Endothelial cell (in vitro differentiated cells): Measurements from ENCODE around the gene DCXR. TPM values are rescaled to one million over a fixed set of nuclear protein-coding genes. Genes with fewer than 3 reads are reported as not detected.

Source experiments
- DNase-seq: peaks from one replicate; pipeline ENCODE4 v3.0.0; 2021; ENCODE audit warnings: low spot score
- H3K27ac Mint-ChIP-seq: one replicate; pipeline ENCODE4 v1.8.0; 2021; ENCODE audit warnings: mixed read lengths, inconsistent platforms; ENCODE audit not compliant: unreplicated experiment
- H3K27me3 Mint-ChIP-seq: one replicate; pipeline ENCODE4 v1.8.0; 2021; ENCODE audit warnings: mild to moderate bottlenecking, moderate library complexity, mixed read lengths, inconsistent platforms; ENCODE audit not compliant: unreplicated experiment
- H3K36me3 Mint-ChIP-seq: one replicate; pipeline ENCODE4 v1.8.0; 2021; ENCODE audit warnings: mild to moderate bottlenecking, low read depth, mixed read lengths, inconsistent platforms; ENCODE audit not compliant: unreplicated experiment
- H3K4me1 Mint-ChIP-seq: one replicate; pipeline ENCODE4 v1.8.0; 2021; ENCODE audit warnings: mild to moderate bottlenecking, mixed read lengths, inconsistent platforms; ENCODE audit not compliant: unreplicated experiment
- H3K4me3 Mint-ChIP-seq: one replicate; pipeline ENCODE4 v1.8.0; 2021; ENCODE audit warnings: mild to moderate bottlenecking, mixed read lengths, inconsistent platforms; ENCODE audit not compliant: unreplicated experiment
- H3K9me3 Mint-ChIP-seq: one replicate; pipeline ENCODE4 v1.8.0; 2021; ENCODE audit warnings: mixed read lengths, inconsistent platforms; ENCODE audit not compliant: unreplicated experiment
- CTCF ChIP-seq: fragments of 200-600 bp; sonication (generic); IDR thresholded peaks from one replicate; pipeline ENCODE4 v1.5.0; 2021; ENCODE audit warnings: antibody characterized with exemption; ENCODE audit not compliant: unreplicated experiment
- total RNA-seq: library from RNA; stranded (reverse); fragmentation: NEBNext Ultra II Directional; extraction: Animal tissue kit (Norgen Biotek cat#: 25700); gene quantifications from one replicate; pipeline ENCODE4 v1.2.1, GENCODE V29; 2021; ENCODE audit not compliant: unreplicated experiment

Gene DCXR
- total RNA-seq, 1 donor from 2014 or later = 30.8 TPM

- Mint-ChIP-seq H3K4me1 (peaks cover 3% of the 10 kb centered on the region), H3K4me3 (no peak overlapping the region), H3K27ac (no peak overlapping the region), H3K27me3 (peaks cover 5% of the 10 kb centered on the region), H3K9me3 (no peaks in the 10 kb centered on the region), H3K36me3 (peaks cover 4% of the 10 kb centered on the region)
- no peak for TF ChIP-seq CTCF
- DNase-seq = no peak
Measured at GRCh38 chr17:81991684-81992305, 45.7 kb downstream of the DCXR start.

GRCh38 chr17:81990836-81991683, 46.4 kb downstream of the DCXR start:
- H3K27me3 Mint-ChIP-seq = peaks cover 5% of the 10 kb centered on the region

GRCh38 chr17:81987161-81987770, 50.2 kb downstream of the DCXR start:
- H3K27me3 Mint-ChIP-seq = peaks cover 5% of the 10 kb centered on the region
- H3K4me1 Mint-ChIP-seq = peaks cover 3% of the 10 kb centered on the region
- H3K36me3 Mint-ChIP-seq = peaks cover 9% of the 10 kb centered on the region
- no peak for TF ChIP-seq CTCF
- no peak overlapping the region for H3K27ac Mint-ChIP-seq
- no peaks in the 10 kb centered on the region for H3K9me3 Mint-ChIP-seq
- H3K4me3 Mint-ChIP-seq = no peak overlapping the region
- no peak for DNase-seq

More at GRCh38 chr17:81990836-81991683, 46.4 kb downstream of the DCXR start:
- no peak for DNase-seq
- Mint-ChIP-seq H3K27ac (no peak overlapping the region), H3K9me3 (no peaks in the 10 kb centered on the region), H3K36me3 (peaks cover 4% of the 10 kb centered on the region), H3K4me1 (peaks cover 3% of the 10 kb centered on the region), H3K4me3 (peak overlapping the region; percentile 83)
- TF ChIP-seq CTCF = no peak

- Mint-ChIP-seq H3K9me3 (no peaks in the 10 kb centered on the region), H3K36me3 (peaks cover 9% of the 10 kb centered on the region), H3K4me3 (no peak overlapping the region), H3K27ac (no peak overlapping the region), H3K4me1 (peaks cover 3% of the 10 kb centered on the region), H3K27me3 (peaks cover 5% of the 10 kb centered on the region)
- TF ChIP-seq CTCF = no peak
- DNase-seq = no peak
Measured at GRCh38 chr17:81986606-81987005, 50.9 kb downstream of the DCXR start.

Other genes starting within 250 kb of the DCXR start
- gene GCGR, start 233.5 kb downstream of the DCXR start, total RNA-seq = not detected
- gene MCRIP1, start 204.4 kb downstream of the DCXR start, total RNA-seq = 190 TPM
- not detected for gene PPP1R27, start 202.6 kb downstream of the DCXR start, total RNA-seq
- 678 TPM for gene P4HB, start 177.2 kb downstream of the DCXR start, total RNA-seq
- gene ARHGDIA, start 166.4 kb downstream of the DCXR start, total RNA-seq = 443 TPM
- gene ALYREF, start 146.1 kb downstream of the DCXR start, total RNA-seq = 127 TPM
- gene ANAPC11, start 146.0 kb downstream of the DCXR start, total RNA-seq = 121 TPM
- 0.56 TPM for gene NPB, start 135.5 kb downstream of the DCXR start, total RNA-seq
- 26.8 TPM for gene PCYT2, start 126.3 kb downstream of the DCXR start, total RNA-seq
- gene SIRT7, start 119.5 kb downstream of the DCXR start, total RNA-seq = 14.4 TPM
- 23.6 TPM for gene MAFG, start 110.0 kb downstream of the DCXR start, total RNA-seq
- gene PYCR1, start 100.4 kb downstream of the DCXR start, total RNA-seq = 24.4 TPM
- gene MYADML2, start 90.5 kb downstream of the DCXR start, total RNA-seq = not detected
- not detected for gene NOTUM, start 76.5 kb downstream of the DCXR start, total RNA-seq
- gene ASPSCR1, start 60.1 kb downstream of the DCXR start, total RNA-seq = 25.6 TPM
- 42.9 TPM for gene CENPX, start 14.8 kb downstream of the DCXR start, total RNA-seq
- 12.2 TPM for gene LRRC45, start 14.4 kb downstream of the DCXR start, total RNA-seq
- gene RAC3, start 6.0 kb downstream of the DCXR start, total RNA-seq = 24.0 TPM
- 19.7 TPM for gene RFNG, start 14.1 kb upstream of the DCXR start, total RNA-seq
- gene GPS1, start 14.2 kb upstream of the DCXR start, total RNA-seq = 80.0 TPM
- gene DUS1L, start 28.1 kb upstream of the DCXR start, total RNA-seq = 74.1 TPM
- gene FASN, start 60.5 kb upstream of the DCXR start, total RNA-seq = 400 TPM
- gene CCDC57, start 175.1 kb upstream of the DCXR start, total RNA-seq = 37.2 TPM
- gene SLC16A3, start 191.3 kb upstream of the DCXR start, total RNA-seq = 76.2 TPM
- 149 TPM for gene CSNK1D, start 236.0 kb upstream of the DCXR start, total RNA-seq